Spleen (tissue), 7 donors: ENCODE results near the gene LRRN2.

Source experiments
- CTCF ChIP-seq, 11 experiments: fragments of 200-600 bp in 7 of 11; fragments of 450-650 bp in 4 of 11; sonication (generic) in 4 of 11; IDR thresholded peaks in 8 of 11; conservative IDR thresholded peaks in 3 of 11; 1 replicate in 7 of 11; 2 replicates in 4 of 11; pipeline versions ENCODE4 v1.4.0 to v1.8.0; 2016 to 2021; ENCODE audit warnings: antibody characterized with exemption in 11 of 11, inconsistent platforms in 4 of 11, mild to moderate bottlenecking in 1 of 11
- POLR2AphosphoS5 ChIP-seq, 3 donors: sonication (generic); formaldehyde crosslinking; IDR thresholded peaks; one replicate each; pipeline ENCODE4 v1.5.1; 2017; ENCODE audit warnings: antibody characterized with exemption in 3 of 3
- donor health status: DM: no; HTN: no; CAD: no; lungs with moderate emphysema.
- donor health status: DM: no; HTN: no; CAD: no.
- donor health status: DM: no; HTN: no; CAD: no.

DNA sequence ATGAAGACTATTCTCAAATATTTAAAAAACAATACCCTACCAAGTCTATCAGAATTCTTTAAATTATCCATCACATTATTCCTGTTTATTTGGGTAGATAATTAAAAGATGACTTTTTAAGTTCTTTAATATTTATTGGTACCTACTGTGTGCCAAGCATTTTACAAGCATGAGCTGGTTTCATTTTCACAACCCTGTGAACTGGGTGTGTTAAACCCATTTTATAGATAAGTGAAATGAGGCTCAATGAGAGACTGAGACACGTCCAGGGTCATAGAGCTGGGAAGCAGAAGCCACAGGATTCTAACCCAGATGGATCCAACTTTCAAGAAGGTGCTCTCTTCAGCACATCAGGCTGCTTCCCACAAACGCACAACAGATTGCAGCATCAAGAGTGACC lies 12.3 kb downstream of the LRRN2 start:
- TF ChIP-seq POLR2AphosphoS5 (IDR thresholded peaks at IDR 0.05) (no peak), CTCF (IDR thresholded peaks at IDR 0.05 in 8 of 11, conservative IDR thresholded peaks at IDR 0.05 in 3 of 11) (no peak)
